CD4-positive, CD25-positive, alpha-beta regulatory T cell (primary cell): ENCODE data around the gene PABPC1L. TPM values are rescaled to one million over a fixed set of nuclear protein-coding genes. Genes with fewer than 3 reads are reported as not detected.
A peak's percentile ranks its signal among the peaks of the same experiment; 100 is the strongest.

Source experiments
- ATAC-seq, 2 donors: fragments of 150-1000 bp; cut with Tn5 transposase; one replicate each; pipeline ENCODE4 v1.10.0; 2021; ENCODE audit warnings: low read depth in 2 of 2, moderate number of reproducible peaks in 2 of 2, moderate library complexity in 1 of 2
- DNase-seq, 3 donors: peaks; one replicate each; pipeline versions ENCODE4 v3.0.0 to v3.0.0-alpha.2; 2012 to 2022; ENCODE audit warnings: mixed read lengths in 1 of 3
- H3K27ac ChIP-seq: one replicate; pipeline ENCODE4 v1.7.0; 2013; ENCODE audit warnings: mild to moderate bottlenecking, low read length; ENCODE audit not compliant: insufficient read depth, poor library complexity, severe bottlenecking
- H3K27me3 ChIP-seq: one replicate; pipeline ENCODE4 v1.7.0; 2013; ENCODE audit warnings: low read length; ENCODE audit not compliant: control insufficient read depth, insufficient read depth
- H3K36me3 ChIP-seq: one replicate; pipeline ENCODE4 v1.7.0; 2013; ENCODE audit warnings: mild to moderate bottlenecking, low read length, moderate library complexity; ENCODE audit not compliant: control insufficient read depth, insufficient read depth
- H3K4me1 ChIP-seq: 2 replicates; pipeline ENCODE4 v1.7.0; 2013; ENCODE audit warnings: mild to moderate bottlenecking, low read length; ENCODE audit not compliant: insufficient read depth, control insufficient read depth, poor library complexity, severe bottlenecking
- H3K4me3 ChIP-seq: one replicate; pipeline ENCODE4 v1.7.0; 2013; ENCODE audit warnings: low read depth, mild to moderate bottlenecking, low read length, moderate library complexity
- H3K9me3 ChIP-seq, 2 experiments: 1 replicate in 1 of 2; 2 replicates in 1 of 2; pipeline ENCODE4 v1.7.0; 2013; ENCODE audit warnings: low read length in 2 of 2, mild to moderate bottlenecking in 1 of 2, moderate library complexity in 1 of 2; ENCODE audit not compliant: control insufficient read depth in 2 of 2
- H3K27ac Mint-ChIP-seq, 3 donors: one replicate each; pipeline ENCODE4 v1.8.0; 2020 to 2022; ENCODE audit warnings: mild to moderate bottlenecking in 3 of 3, mixed read lengths in 3 of 3, moderate library complexity in 2 of 3
- H3K27me3 Mint-ChIP-seq: one replicate; pipeline ENCODE4 v1.8.0; 2022; ENCODE audit warnings: mild to moderate bottlenecking, mixed read lengths
- H3K36me3 Mint-ChIP-seq: one replicate; pipeline ENCODE4 v1.8.0; 2020; ENCODE audit warnings: mixed read lengths
- H3K4me1 Mint-ChIP-seq, 4 donors: one replicate each; pipeline ENCODE4 v1.8.0; 2020 to 2022; ENCODE audit warnings: mixed read lengths in 4 of 4, mild to moderate bottlenecking in 1 of 4
- H3K4me3 Mint-ChIP-seq, 4 donors: one replicate each; pipeline ENCODE4 v1.8.0; 2020 to 2022; ENCODE audit warnings: mild to moderate bottlenecking in 4 of 4, mixed read lengths in 4 of 4, moderate library complexity in 3 of 4
- H3K9me3 Mint-ChIP-seq, 7 donors: one replicate each; pipeline ENCODE4 v1.8.0; 2020 to 2022; ENCODE audit warnings: mixed read lengths in 7 of 7, mild to moderate bottlenecking in 3 of 7, moderate library complexity in 2 of 7
- polyA plus RNA-seq, 4 donors: library from polyadenylated mRNA; unstranded; fragments of 300-500 nt; fragmentation: Illumina TruSeq; gene quantifications; one replicate each; pipeline ENCODE4 v1.2.3, GENCODE V29; 2021
- total RNA-seq: library from RNA; stranded (reverse); gene quantifications from one replicate; pipeline ENCODE4 v1.2.3, GENCODE V29; 2022

The PABPC1L gene
- total and polyA plus RNA-seq, 5 donors from 2014 or later = 0.12 to 66.1 (median 0.68) TPM; not detected in 2

- H3K36me3 Mint-ChIP-seq = peaks cover 27% of the 10 kb centered on the region
- no peak overlapping the region for H3K27ac Mint-ChIP-seq
- H3K27me3 Mint-ChIP-seq = no peaks in the 10 kb centered on the region
Measured at GRCh38 chr20:44932916-44933315, 23.1 kb downstream of the PABPC1L start.

DNA sequence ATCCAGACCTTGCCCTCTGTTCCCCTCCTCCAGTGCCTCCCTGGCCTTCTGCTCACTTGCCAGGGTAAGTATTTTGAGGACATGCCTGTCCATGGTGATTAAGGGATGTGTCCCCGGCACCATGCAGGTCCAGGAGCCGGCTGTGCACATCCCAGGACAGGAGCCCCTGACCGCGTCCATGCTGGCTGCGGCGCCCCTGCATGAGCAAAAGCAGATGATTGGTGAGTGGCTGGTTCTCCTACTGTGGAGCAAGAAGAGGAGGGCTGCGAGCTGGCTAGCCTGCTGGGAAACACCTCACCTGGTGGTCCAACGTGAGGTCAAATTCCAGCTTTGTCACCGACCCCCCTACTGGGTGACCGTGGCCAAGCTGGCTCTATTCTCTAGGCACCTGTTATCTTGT, 26.6 kb downstream of the PABPC1L start:
- no peaks in the 10 kb centered on the region for H3K27me3 Mint-ChIP-seq
- ATAC-seq (no peak), DNase-seq (no peak)
- H3K4me1 ChIP-seq = no peaks in the 10 kb centered on the region
- H3K36me3 ChIP-seq = peaks cover 43% of the 10 kb centered on the region
- no peaks in the 10 kb centered on the region for H3K9me3 Mint-ChIP-seq
- no peak overlapping the region for H3K4me3 Mint-ChIP-seq
- no peaks in the 10 kb centered on the region for H3K9me3 ChIP-seq
- peaks cover 0 to 5% (median under 1%) of the 10 kb centered on the region in 4 donors for H3K4me1 Mint-ChIP-seq
- H3K4me3 ChIP-seq = no peak overlapping the region
- H3K27ac Mint-ChIP-seq = peak overlapping the region in 1 of 3 donors; percentile 39
- H3K27me3 ChIP-seq = no peaks in the 10 kb centered on the region
- no peak overlapping the region for H3K27ac ChIP-seq
- H3K36me3 Mint-ChIP-seq = peaks cover 44% of the 10 kb centered on the region

More at GRCh38 chr20:44932916-44933315, 23.1 kb downstream of the PABPC1L start:
- Histone ChIP-seq H3K27ac (no peak overlapping the region), H3K9me3 (no peaks in the 10 kb centered on the region), H3K36me3 (peaks cover 21% of the 10 kb centered on the region), H3K4me1 (no peaks in the 10 kb centered on the region), H3K4me3 (no peak overlapping the region), H3K27me3 (no peaks in the 10 kb centered on the region)
- ATAC-seq (no peak), DNase-seq (no peak)
- Mint-ChIP-seq H3K4me3 (no peak overlapping the region), H3K4me1 (peaks cover 0 to 5% (median 0%) of the 10 kb centered on the region in 4 donors), H3K9me3 (no peaks in the 10 kb centered on the region)

DNA sequence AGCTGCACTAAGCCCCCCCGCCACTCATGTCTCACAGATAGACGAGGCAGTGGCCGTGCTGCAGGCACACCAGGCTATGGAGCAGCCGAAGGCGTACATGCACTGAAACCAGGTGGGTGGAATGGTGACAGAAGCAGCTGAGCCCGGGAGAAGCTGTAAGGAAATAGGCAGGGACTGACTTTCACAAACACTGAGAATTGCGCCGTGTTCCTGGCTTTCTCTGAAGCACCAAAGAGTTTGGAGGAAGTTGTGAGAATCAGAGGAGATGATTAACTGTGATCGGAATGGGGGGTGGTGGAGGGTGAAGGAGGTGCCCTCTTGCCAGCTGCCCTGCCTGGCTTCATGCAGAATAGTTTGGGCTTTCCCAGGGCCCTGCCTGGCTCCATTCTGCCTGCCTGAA, 28.8 kb downstream of the PABPC1L start:
- Histone ChIP-seq H3K27ac (no peak overlapping the region), H3K9me3 (no peaks in the 10 kb centered on the region), H3K27me3 (no peaks in the 10 kb centered on the region), H3K36me3 (peaks cover 55% of the 10 kb centered on the region), H3K4me3 (no peak overlapping the region), H3K4me1 (no peaks in the 10 kb centered on the region)
- H3K27me3 Mint-ChIP-seq = no peaks in the 10 kb centered on the region
- DNase-seq (no peak), ATAC-seq (no peak)
- H3K4me3 Mint-ChIP-seq = no peak overlapping the region
- peaks cover 53% of the 10 kb centered on the region for H3K36me3 Mint-ChIP-seq
- peak overlapping the region in 2 of 3 donors; percentile 9 to 97 for H3K27ac Mint-ChIP-seq
- H3K4me1 Mint-ChIP-seq = peaks cover 0 to 5% (median 2%) of the 10 kb centered on the region in 4 donors
- H3K9me3 Mint-ChIP-seq = no peaks in the 10 kb centered on the region

DNA sequence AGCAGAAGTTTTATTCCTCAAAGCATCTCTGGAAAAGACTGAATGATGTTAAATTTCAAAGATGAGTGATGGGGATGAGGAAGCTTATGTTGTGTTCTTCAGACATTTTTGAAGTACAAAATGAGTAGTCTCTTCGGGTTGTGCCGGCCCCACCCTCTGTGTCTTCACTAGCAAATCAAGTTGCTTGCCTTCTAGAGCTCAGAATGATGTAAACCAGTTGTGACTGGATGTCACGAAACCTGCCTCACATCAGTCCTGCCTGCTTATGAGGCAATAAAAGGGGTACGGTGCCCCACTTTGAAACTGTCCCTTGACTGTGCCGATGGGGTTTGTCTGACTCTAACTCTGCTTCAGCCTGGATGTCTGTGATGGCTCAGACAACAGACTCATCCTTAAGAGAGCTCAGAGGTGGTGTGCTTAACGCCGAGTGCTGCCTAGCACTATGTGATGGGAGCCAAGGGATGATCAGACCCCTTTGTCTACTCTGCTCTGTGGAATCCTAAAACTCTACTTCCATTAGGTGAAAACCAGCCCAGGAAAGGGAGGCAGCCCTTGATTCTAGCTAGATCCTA, 31.3 kb downstream of the PABPC1L start:
- H3K36me3 Mint-ChIP-seq = peaks cover 62% of the 10 kb centered on the region
- ATAC-seq (no peak), DNase-seq (no peak)
- no peak overlapping the region for H3K4me3 Mint-ChIP-seq
- H3K27ac Mint-ChIP-seq = peak overlapping the region in 2 of 3 donors; percentile 16 to 39
- no peaks in the 10 kb centered on the region for H3K4me1 ChIP-seq
- peaks cover 0 to 9% (median 3%) of the 10 kb centered on the region in 4 donors for H3K4me1 Mint-ChIP-seq
- no peaks in the 10 kb centered on the region for H3K27me3 Mint-ChIP-seq
- H3K36me3 ChIP-seq = peaks cover 71% of the 10 kb centered on the region
- H3K27ac ChIP-seq = no peak overlapping the region
- no peak overlapping the region for H3K4me3 ChIP-seq
- H3K9me3 Mint-ChIP-seq = no peaks in the 10 kb centered on the region
- H3K9me3 ChIP-seq = no peaks in the 10 kb centered on the region
- H3K27me3 ChIP-seq = no peaks in the 10 kb centered on the region

DNA sequence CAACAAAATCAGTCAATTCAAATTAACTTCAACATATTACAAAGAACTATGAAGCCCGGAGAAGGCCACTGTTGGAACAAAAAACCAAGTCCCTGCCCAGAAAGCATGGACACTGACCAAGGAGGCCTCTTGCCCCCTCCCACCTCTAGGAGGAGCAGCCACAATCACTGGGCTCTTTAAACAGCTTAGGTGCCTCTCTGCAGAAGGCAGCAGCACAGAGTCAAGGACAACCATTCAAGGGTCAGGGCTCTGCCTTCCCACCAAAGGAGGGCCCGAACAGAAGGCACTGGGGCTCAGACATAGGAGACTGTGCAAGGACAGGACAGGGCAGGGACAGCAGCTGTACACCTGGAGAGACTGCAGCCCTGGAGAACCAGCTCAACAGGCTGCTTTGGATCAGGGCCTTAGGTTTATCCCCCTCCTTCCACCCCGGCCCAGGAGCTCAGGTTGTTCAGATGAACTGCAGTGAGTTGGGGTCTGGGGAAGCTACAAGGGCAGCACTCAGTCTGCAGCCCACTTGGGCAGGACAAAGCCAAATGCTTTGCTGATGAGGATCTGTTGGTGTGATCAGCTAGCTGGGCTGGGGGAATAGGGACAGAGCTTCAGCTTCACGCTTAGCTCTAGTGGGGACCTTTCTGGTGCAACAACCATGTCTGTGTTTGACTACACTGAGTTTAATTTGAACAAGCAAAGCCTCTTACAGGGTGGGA, 32.6 kb downstream of the PABPC1L start:
- no peak overlapping the region for H3K4me3 ChIP-seq
- peaks cover 70% of the 10 kb centered on the region for H3K36me3 ChIP-seq
- DNase-seq (no peak), ATAC-seq (no peak)
- no peaks in the 10 kb centered on the region for H3K27me3 ChIP-seq
- no peak overlapping the region for H3K27ac ChIP-seq
- H3K9me3 ChIP-seq = no peaks in the 10 kb centered on the region
- H3K4me1 ChIP-seq = no peaks in the 10 kb centered on the region
- H3K4me1 Mint-ChIP-seq = peaks cover 0 to 16% (median 7%) of the 10 kb centered on the region in 4 donors
- peak overlapping the region in 2 of 3 donors; percentile 34 to 40 for H3K27ac Mint-ChIP-seq
- H3K36me3 Mint-ChIP-seq = peaks cover 63% of the 10 kb centered on the region
- H3K27me3 Mint-ChIP-seq = no peaks in the 10 kb centered on the region
- H3K4me3 Mint-ChIP-seq = no peak overlapping the region
- H3K9me3 Mint-ChIP-seq = no peaks in the 10 kb centered on the region

- Histone ChIP-seq H3K27me3 (no peaks in the 10 kb centered on the region), H3K4me3 (no peak overlapping the region), H3K36me3 (peaks cover 77% of the 10 kb centered on the region), H3K27ac (no peak overlapping the region), H3K4me1 (no peaks in the 10 kb centered on the region), H3K9me3 (no peaks in the 10 kb centered on the region)
- DNase-seq = no peak
- peaks cover 50% of the 10 kb centered on the region for H3K36me3 Mint-ChIP-seq
- H3K27ac Mint-ChIP-seq = peak overlapping the region in 1 of 3 donors; percentile 62
- peaks cover 0 to 16% (median 7%) of the 10 kb centered on the region in 4 donors for H3K4me1 Mint-ChIP-seq
- H3K27me3 Mint-ChIP-seq = no peaks in the 10 kb centered on the region
- ATAC-seq = no peak
- H3K4me3 Mint-ChIP-seq = no peak overlapping the region
- no peaks in the 10 kb centered on the region for H3K9me3 Mint-ChIP-seq
Measured at GRCh38 chr20:44943828-44944227, 34.0 kb downstream of the PABPC1L start.

DNA sequence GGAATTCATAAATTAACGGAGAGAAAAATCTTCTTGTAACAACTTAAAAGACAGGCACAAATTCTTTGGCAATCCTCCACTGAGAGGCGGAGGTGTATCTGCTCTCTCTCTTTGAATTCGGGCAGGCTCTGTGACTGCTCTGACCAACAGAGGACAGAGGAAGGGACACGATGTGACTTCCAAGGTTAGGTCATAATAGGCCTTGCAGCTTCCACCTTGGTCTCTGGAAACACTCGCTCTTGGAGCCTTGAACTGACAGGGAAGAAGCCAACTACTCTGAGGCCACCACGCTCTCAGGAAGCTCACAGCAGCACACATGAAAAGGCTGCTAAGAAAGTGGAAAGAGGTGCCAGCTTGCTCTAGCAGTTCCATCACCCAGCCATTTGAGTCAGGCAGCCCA, 35.4 kb downstream of the PABPC1L start:
- DNase-seq (no peak), ATAC-seq (no peak)
- H3K36me3 Mint-ChIP-seq = peaks cover 54% of the 10 kb centered on the region
- H3K4me1 ChIP-seq = no peaks in the 10 kb centered on the region
- H3K27me3 Mint-ChIP-seq = no peaks in the 10 kb centered on the region
- H3K4me1 Mint-ChIP-seq = peaks cover 0 to 20% (median 8%) of the 10 kb centered on the region in 4 donors
- no peak overlapping the region for H3K4me3 ChIP-seq
- H3K9me3 ChIP-seq = no peaks in the 10 kb centered on the region
- H3K9me3 Mint-ChIP-seq = no peaks in the 10 kb centered on the region
- no peak overlapping the region for H3K27ac ChIP-seq
- H3K27ac Mint-ChIP-seq = peak overlapping the region in 2 of 3 donors; percentile 4 to 78
- H3K36me3 ChIP-seq = peaks cover 83% of the 10 kb centered on the region
- no peaks in the 10 kb centered on the region for H3K27me3 ChIP-seq
- no peak overlapping the region for H3K4me3 Mint-ChIP-seq
